GM23248 (cell line): ENCODE results near the gene QDPR. TPM values are rescaled to one million over a fixed set of nuclear protein-coding genes. Genes with fewer than 3 reads are reported as not detected.
"Not testable (repeated sequence)": the region's sequence is repeated elsewhere in the genome, so short reads cannot be mapped to it uniquely, and the experiment has no call there.

Experiments
- DNase-seq: peaks from one replicate; pipeline ENCODE4 v3.0.0-alpha.2; 2015
- H2AFZ ChIP-seq: fragments of 200-600 bp; sonication (generic); 2 replicates; pipeline ENCODE4 v1.6.1; 2016; ENCODE audit warnings: antibody characterized with exemption
- H3F3A ChIP-seq: fragments of 200-600 bp; sonication (generic); 2 replicates; pipeline ENCODE4 v1.6.1; 2016; ENCODE audit warnings: mild to moderate bottlenecking, antibody characterized with exemption, mixed run types; ENCODE audit not compliant: insufficient read depth
- H3K27ac ChIP-seq: fragments of 200-600 bp; sonication (generic); 2 replicates; pipeline ENCODE4 v1.5.1; 2016; ENCODE audit warnings: mild to moderate bottlenecking
- H3K27me3 ChIP-seq: fragments of 200-600 bp; sonication (generic); replicated peaks from 2 replicates; pipeline ENCODE4 v1.6.1; 2016; ENCODE audit warnings: mild to moderate bottlenecking; ENCODE audit not compliant: insufficient read depth
- H3K36me3 ChIP-seq: fragments of 200-600 bp; sonication (generic); 2 replicates; pipeline ENCODE4 v1.6.1; 2016; ENCODE audit warnings: low read depth, mild to moderate bottlenecking
- H3K4me1 ChIP-seq: fragments of 200-600 bp; sonication (generic); 2 replicates; pipeline ENCODE4 v1.6.1; 2016; ENCODE audit warnings: mild to moderate bottlenecking; ENCODE audit not compliant: insufficient read depth
- H3K4me2 ChIP-seq: fragments of 200-600 bp; sonication (generic); one replicate; pipeline ENCODE4 v1.6.1; 2016; ENCODE audit warnings: mild to moderate bottlenecking; ENCODE audit not compliant: unreplicated experiment
- H3K4me3 ChIP-seq: fragments of 200-600 bp; sonication (generic); 2 replicates; pipeline ENCODE4 v1.5.1; 2016; ENCODE audit warnings: mild to moderate bottlenecking
- H3K79me2 ChIP-seq: fragments of 200-600 bp; sonication (generic); 2 replicates; pipeline ENCODE4 v1.6.1; 2016; ENCODE audit warnings: mild to moderate bottlenecking; ENCODE audit not compliant: insufficient read depth
- H3K9ac ChIP-seq: fragments of 200-600 bp; sonication (generic); 2 replicates; pipeline ENCODE4 v1.6.1; 2016; ENCODE audit warnings: mild to moderate bottlenecking
- H3K9me2 ChIP-seq: fragments of 200-600 bp; sonication (generic); 2 replicates; pipeline ENCODE4 v1.6.1; 2016; ENCODE audit warnings: mixed run types, mild to moderate bottlenecking, moderate library complexity; ENCODE audit not compliant: insufficient read depth
- H3K9me3 ChIP-seq: fragments of 200-600 bp; sonication (generic); one replicate; pipeline ENCODE4 v1.6.1; 2017; ENCODE audit warnings: low read depth
- H4K20me1 ChIP-seq: fragments of 200-600 bp; sonication (generic); 2 replicates; pipeline ENCODE4 v1.6.0; 2016; ENCODE audit not compliant: insufficient read depth
- EZH2 ChIP-seq: fragments of 200-600 bp; sonication (generic); IDR thresholded peaks from 2 replicates; pipeline ENCODE4 v1.6.1; 2018; ENCODE audit warnings: antibody characterized with exemption, mild to moderate bottlenecking; ENCODE audit not compliant: insufficient read depth, poor library complexity, severe bottlenecking
- EZH2phosphoT487 ChIP-seq: fragments of 200-600 bp; sonication (generic); IDR thresholded peaks from 2 replicates; pipeline ENCODE4 v1.6.1; 2018; ENCODE audit warnings: antibody characterized with exemption, moderate library complexity, mild to moderate bottlenecking, low read depth; ENCODE audit not compliant: insufficient read depth
- WGBS, 2 experiments: methylation state at CpG; one replicate each; pipeline ENCODE4 v1.1.6; 2015 to 2017; ENCODE audit warnings: low lambda C conversion rate in 2 of 2, low coverage in 1 of 2; ENCODE audit errors: missing lambda C conversion rate in 2 of 2; 5-methylcytosine and 5-hydroxymethylcytosine counted together
- in situ Hi-C: fragments of 300-500 bp; cut with MboI; formaldehyde crosslinking; loops from 2 replicates; pipeline ENCODE4 v1.15.0; 2020
- polyA plus RNA-seq: library from polyadenylated mRNA; unstranded; fragments of >200 nt; fragmentation: Nextera tagmentation; extraction: Ambion mirVana; gene quantifications from 2 replicates; pipeline ENCODE4 v1.2.1, GENCODE V29; 2016
- total RNA-seq: library from RNA; depleted of rRNA; stranded (reverse); fragments of >200 nt; shearing (Covaris generic); gene quantifications from 2 replicates; pipeline ENCODE4 v1.2.3, GENCODE V29; 2014

QDPR gene
- total and polyA plus RNA-seq, 2 experiments from 2014 or later, result 13.9 to 40.4 TPM

GRCh38 chr4:17545374-17546140, 33.7 kb upstream of the QDPR start:
- Histone ChIP-seq H3K4me1 (no peaks in the 10 kb centered on the region), H3K9me2 (no peaks in the 10 kb centered on the region), H4K20me1 (no peaks in the 10 kb centered on the region), H3K79me2 (no peaks in the 10 kb centered on the region), H3K36me3 (no peaks in the 10 kb centered on the region), H2AFZ (no peak overlapping the region), H3F3A (no peaks in the 10 kb centered on the region), H3K4me2 (no peak overlapping the region), H3K27ac (no peak overlapping the region), H3K27me3 (no peaks in the 10 kb centered on the region), H3K9ac (no peak overlapping the region), H3K9me3 (no peaks in the 10 kb centered on the region), H3K4me3 (no peak overlapping the region)
- 64 to 66% methylated on average over 11 of the region's 11 CpGs for WGBS, 2 experiments
- no peak for TF ChIP-seq EZH2phosphoT487
- no peak for TF ChIP-seq EZH2
- no peak for DNase-seq
- in situ Hi-C loops, result no loop called here

- H3K4me2 ChIP-seq, result no peak overlapping the region
- H3K4me1 ChIP-seq, result no peaks in the 10 kb centered on the region
- no peaks in the 10 kb centered on the region for H3K9me3 ChIP-seq
- H3K9ac ChIP-seq, result no peak overlapping the region
- no peaks in the 10 kb centered on the region; the same call in 1 of the 2 replicates for H3K27me3 ChIP-seq
- no peaks in the 10 kb centered on the region for H3K79me2 ChIP-seq
- no peaks in the 10 kb centered on the region for H4K20me1 ChIP-seq
- no peak overlapping the region for H3K4me3 ChIP-seq
- H2AFZ ChIP-seq, result no peak overlapping the region
- 43 to 48% methylated on average over 3 of the region's 3 CpGs for WGBS, 2 experiments
- no peak for DNase-seq
- TF ChIP-seq EZH2, result no peak
- TF ChIP-seq EZH2phosphoT487, result no peak
- in situ Hi-C loops, result no loop called here
- no peaks in the 10 kb centered on the region for H3F3A ChIP-seq
- no peaks in the 10 kb centered on the region for H3K36me3 ChIP-seq
- no peaks in the 10 kb centered on the region for H3K9me2 ChIP-seq
- H3K27ac ChIP-seq, result no peak overlapping the region
Observed at GRCh38 chr4:17544831-17545234, 32.9 kb upstream of the QDPR start.

GRCh38 chr4:17544205-17544604, 32.3 kb upstream of the QDPR start:
- Histone ChIP-seq H3K36me3 (no peaks in the 10 kb centered on the region), H2AFZ (peak overlapping the region; percentile 11; the same call in 1 of the 2 replicates), H3K4me1 (no peaks in the 10 kb centered on the region), H3K9me3 (no peaks in the 10 kb centered on the region), H3K4me2 (no peak overlapping the region), H3K9ac (no peak overlapping the region), H3K27ac (no peak overlapping the region), H3K79me2 (no peaks in the 10 kb centered on the region), H3F3A (no peaks in the 10 kb centered on the region), H3K27me3 (no peaks in the 10 kb centered on the region; the same call in 1 of the 2 replicates), H3K9me2 (no peaks in the 10 kb centered on the region), H4K20me1 (no peaks in the 10 kb centered on the region), H3K4me3 (no peak overlapping the region)
- in situ Hi-C loops, result no loop called here
- DNase-seq, result peak; percentile 54
- WGBS, 2 experiments, result 36 to 39% methylated on average over 6 of the region's 6 CpGs
- no peak for TF ChIP-seq EZH2
- TF ChIP-seq EZH2phosphoT487, result no peak

- H3K36me3 ChIP-seq, H3K79me2 ChIP-seq, H4K20me1 ChIP-seq, H3K9me2 ChIP-seq, H3K9me3 ChIP-seq, H3K9ac ChIP-seq, H3K4me1 ChIP-seq, H3K27me3 ChIP-seq, H3K27ac ChIP-seq, H3F3A ChIP-seq, DNase-seq, H3K4me3 ChIP-seq, in situ Hi-C loops, H2AFZ ChIP-seq, H3K4me2 ChIP-seq: not testable (repeated sequence)
- WGBS, 2 experiments, result 66 to 70% methylated on average over 6 of the region's 6 CpGs
Observed at GRCh38 chr4:17537060-17537459, 25.2 kb upstream of the QDPR start.

GRCh38 chr4:17535906-17536305, 24.0 kb upstream of the QDPR start:
- no peaks in the 10 kb centered on the region for H3K9me2 ChIP-seq
- H3K9me3 ChIP-seq, result no peaks in the 10 kb centered on the region
- H3F3A ChIP-seq, result no peaks in the 10 kb centered on the region
- H3K4me1 ChIP-seq, result no peaks in the 10 kb centered on the region
- no peak overlapping the region for H3K27ac ChIP-seq
- H3K9ac ChIP-seq, result no peak overlapping the region
- no peak for DNase-seq
- no peak overlapping the region for H2AFZ ChIP-seq
- H3K36me3 ChIP-seq, result no peaks in the 10 kb centered on the region
- no peaks in the 10 kb centered on the region; the same call in 1 of the 2 replicates for H3K27me3 ChIP-seq
- H3K4me3 ChIP-seq, result no peak overlapping the region
- H4K20me1 ChIP-seq, result no peaks in the 10 kb centered on the region
- TF ChIP-seq EZH2phosphoT487, result no peak
- no peak for TF ChIP-seq EZH2
- in situ Hi-C loops, result no loop called here
- 76 to 78% methylated on average over 3 of the region's 3 CpGs for WGBS, 2 experiments
- H3K79me2 ChIP-seq, result no peaks in the 10 kb centered on the region
- no peak overlapping the region for H3K4me2 ChIP-seq
